Measurements from ENCODE around the gene CRYZL1. TPM values are rescaled to one million over a fixed set of nuclear protein-coding genes. Genes with fewer than 3 reads are reported as not detected.

Gene CRYZL1
- total RNA-seq, 1 donor, result 25.8 TPM

- no peak for TF ChIP-seq CTCF (IDR thresholded peaks at IDR 0.05; ENCODE audit: insufficient read depth, low read length)
- no peak for DNase-seq (ENCODE audit: low read depth)
Observed at GRCh38 chr21:33559813-33560212, 81.7 kb downstream of the CRYZL1 start.

GRCh38 chr21:33558777-33559421, 82.6 kb downstream of the CRYZL1 start:
- no peak for DNase-seq (ENCODE audit: low read depth)
- TF ChIP-seq CTCF (IDR thresholded peaks at IDR 0.05; ENCODE audit: insufficient read depth, low read length), result no peak
- no peak overlapping the region for H3K4me3 ChIP-seq (ENCODE audit: low read depth, low read length)

More at GRCh38 chr21:33559813-33560212, 81.7 kb downstream of the CRYZL1 start:
- no peak overlapping the region for H3K4me3 ChIP-seq (ENCODE audit: low read depth, low read length)

GRCh38 chr21:33557447-33557846, 84.1 kb downstream of the CRYZL1 start:
- no peak for TF ChIP-seq CTCF (IDR thresholded peaks at IDR 0.05; ENCODE audit: insufficient read depth, low read length)
- no peak for DNase-seq (ENCODE audit: low read depth)
- no peak overlapping the region for H3K4me3 ChIP-seq (ENCODE audit: low read depth, low read length)

GRCh38 chr21:33554982-33555344, 86.6 kb downstream of the CRYZL1 start:
- no peak for TF ChIP-seq CTCF (IDR thresholded peaks at IDR 0.05; ENCODE audit: insufficient read depth, low read length)
- no peak overlapping the region for H3K4me3 ChIP-seq (ENCODE audit: low read depth, low read length)
- DNase-seq (ENCODE audit: low read depth), result no peak

GRCh38 chr21:33554236-33554981, 87.1 kb downstream of the CRYZL1 start:
- no peak for DNase-seq (ENCODE audit: low read depth)
- TF ChIP-seq CTCF (IDR thresholded peaks at IDR 0.05; ENCODE audit: insufficient read depth, low read length), result no peak
- no peak overlapping the region for H3K4me3 ChIP-seq (ENCODE audit: low read depth, low read length)

GRCh38 chr21:33552999-33553598, 88.4 kb downstream of the CRYZL1 start:
- no peak overlapping the region for H3K4me3 ChIP-seq (ENCODE audit: low read depth, low read length)
- DNase-seq (ENCODE audit: low read depth), result no peak
- no peak for TF ChIP-seq CTCF (IDR thresholded peaks at IDR 0.05; ENCODE audit: insufficient read depth, low read length)

Data from fibroblast of the aortic adventitia (primary cell).